Small intestine (tissue), 16 donors: ENCODE measurements around the gene PCDHGB1. TPM values are rescaled to one million over a fixed set of nuclear protein-coding genes. Genes with fewer than 3 reads are reported as not detected.
A peak's percentile ranks its signal among the peaks of the same experiment; 100 is the strongest.
"Not testable (repeated sequence)": the region's sequence is repeated elsewhere in the genome, so short reads cannot be mapped to it uniquely, and the experiment has no call there.

Experiments
- DNase-seq, 2 donors: peaks; one replicate each; pipeline versions ENCODE4 v3.0.0 to v3.0.0-alpha.2; 2013
- FAIRE-seq: peaks from 2 replicates; lab custom pipeline; 2012; peaks lifted over from hg19 to GRCh38; lab: Jason Lieb, UNC
- H3K27ac ChIP-seq, 3 donors: one replicate each; pipeline ENCODE4 v1.5.1; 2013; ENCODE audit warnings: low read length in 2 of 3, mild to moderate bottlenecking in 2 of 3, control low read depth in 1 of 3, inconsistent platforms in 1 of 3, low read depth in 1 of 3, moderate library complexity in 1 of 3
- H3K27me3 ChIP-seq, 3 donors: one replicate each; pipeline ENCODE4 v1.6.1; 2013; ENCODE audit warnings: low read length in 3 of 3, inconsistent platforms in 1 of 3; ENCODE audit not compliant: control insufficient read depth in 3 of 3, insufficient read depth in 3 of 3
- H3K36me3 ChIP-seq, 3 donors: one replicate each; pipeline ENCODE4 v1.6.1; 2013; ENCODE audit warnings: low read length in 3 of 3, inconsistent platforms in 1 of 3, low read depth in 1 of 3, mild to moderate bottlenecking in 1 of 3, moderate library complexity in 1 of 3; ENCODE audit not compliant: control insufficient read depth in 3 of 3, insufficient read depth in 2 of 3
- H3K4me1 ChIP-seq, 3 donors: one replicate each; pipeline ENCODE4 v1.6.1; 2013; ENCODE audit warnings: low read length in 2 of 3, inconsistent platforms in 1 of 3, low read depth in 1 of 3, mild to moderate bottlenecking in 1 of 3, moderate library complexity in 1 of 3; ENCODE audit not compliant: control insufficient read depth in 3 of 3, insufficient read depth in 2 of 3
- H3K4me3 ChIP-seq, 3 donors: one replicate each; pipeline ENCODE4 v1.5.1; 2013; ENCODE audit warnings: low read length in 3 of 3, control low read depth in 1 of 3, inconsistent platforms in 1 of 3, low read depth in 1 of 3, mild to moderate bottlenecking in 1 of 3, moderate library complexity in 1 of 3
- H3K9me3 ChIP-seq, 2 donors: one replicate each; pipeline ENCODE4 v1.6.1; 2013; ENCODE audit warnings: low read depth in 1 of 2, low read length in 1 of 2; ENCODE audit not compliant: control insufficient read depth in 2 of 2, insufficient read depth in 1 of 2
- WGBS, 3 donors: extraction: QIAGEN DNeasy Blood & Tissue Kit; methylation state at CpG; one replicate each; pipeline ENCODE4 v1.1.7; 2013; 5-methylcytosine and 5-hydroxymethylcytosine counted together
- long read RNA-seq, 10 donors: transcript quantifications; one replicate each; lab custom pipeline, GENCODE V29; 2026
- polyA plus RNA-seq, 4 donors: library from polyadenylated mRNA; stranded (reverse) in 3 of 4; unstranded in 1 of 4; fragments of 200-250 nt in 3 of 4; fragments of 120-200 nt in 1 of 4; gene quantifications; one replicate each; pipeline versions ENCODE4 v1.2.1 to v1.2.3, GENCODE V29; 2013
- donor health status: healthy with polysubstance abuse.
- donor health status: control.
- donor health status: control.
- donor health status: Bipolar disorder and iron deficiency.
- donor health status: healthy.

The PCDHGB1 gene
- polyA plus RNA-seq, result under 1 TPM in 2 of 4 donors, not detected in 2; 0.19 to 0.21 TPM
- long read RNA-seq, donor 1, result 0 reads
- long read RNA-seq, donor 2, result 0 reads
- long read RNA-seq, donor 3, result 0 reads
- long read RNA-seq, donor 4, result 0 reads
- long read RNA-seq, donor 5, result 0 reads
- long read RNA-seq, donor 6, result 0 reads
- long read RNA-seq, donor 7, partial matches to known transcripts, result 0 of 1 reads
- long read RNA-seq, donor 7, other reads (novel, unspliced or antisense), result 0 of 1 reads
- long read RNA-seq, donor 8, result 0 reads
- long read RNA-seq, donor 9, result 0 reads
- long read RNA-seq, donor 10, result 0 reads

DNA sequence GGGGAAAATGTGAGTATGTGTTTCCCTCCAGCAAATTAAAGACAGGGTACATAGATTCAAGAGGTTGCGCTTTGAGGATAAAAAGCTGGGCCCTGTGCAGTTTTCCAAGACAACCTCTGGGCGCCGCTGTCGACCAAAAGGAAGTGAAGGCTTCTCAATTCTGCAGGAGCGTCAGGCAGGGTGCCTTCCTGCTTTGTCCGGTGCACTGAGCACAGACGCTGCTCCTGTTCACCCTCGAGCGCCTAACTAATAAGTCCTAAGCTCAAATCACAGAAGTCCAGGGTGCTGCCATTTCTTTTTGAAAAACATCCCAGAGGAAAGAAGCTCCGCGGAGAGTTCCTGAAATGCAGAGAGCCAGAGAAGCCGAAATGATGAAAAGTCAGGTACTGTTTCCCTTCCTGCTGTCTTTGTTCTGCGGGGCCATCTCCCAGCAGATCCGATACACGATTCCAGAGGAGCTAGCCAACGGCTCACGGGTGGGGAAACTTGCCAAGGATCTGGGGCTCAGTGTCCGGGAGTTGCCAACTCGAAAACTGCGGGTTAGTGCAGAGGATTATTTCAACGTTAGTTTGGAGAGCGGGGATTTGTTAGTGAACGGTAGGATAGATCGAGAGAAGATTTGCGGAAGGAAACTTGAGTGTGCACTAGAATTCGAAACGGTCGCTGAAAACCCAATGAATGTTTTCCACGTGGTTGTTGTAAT lies at the start of gene PCDHGB1:
Gene PCDHGB1 (plus strand): TSS at position 183 of the 703 bp plus-strand sequence. CDS start 162 bp downstream, at position 345.
- Histone ChIP-seq H3K9me3 (peaks cover 2 to 55% of the 10 kb centered on the region in 2 donors), H3K4me1 (no peaks in the 10 kb centered on the region), H3K36me3 (no peaks in the 10 kb centered on the region), H3K27me3 (peaks cover 2 to 20% (median 13%) of the 10 kb centered on the region in 3 donors), H3K4me3 (no peak within 1 kb of the TSS), H3K27ac (no peak within 1 kb of the TSS)
- peak in 1 of 2 donors; percentile 15 for DNase-seq
- 28 to 37% (median 37%) methylated on average over 29 of the region's 29 CpGs for WGBS, 3 donors
- FAIRE-seq, result no peak

- no peak within 1 kb of the TSS for H3K4me3 ChIP-seq
- DNase-seq (no peak), FAIRE-seq (no peak)
- peaks cover 0 to 8% (median 1%) of the 10 kb centered on the region in 3 donors for H3K36me3 ChIP-seq
- no peaks in the 10 kb centered on the region for H3K4me1 ChIP-seq
- 58 to 85% (median 75%) methylated on average over 34 to 36 of the region's 36 CpGs for WGBS, 3 donors
- H3K27ac ChIP-seq, result no peak within 1 kb of the TSS
- H3K9me3 ChIP-seq, result peaks cover 10 to 72% of the 10 kb centered on the region in 2 donors
- no peaks in the 10 kb centered on the region for H3K27me3 ChIP-seq
Observed at GRCh38 chr5:141303756-141304155, 46.1 kb upstream of the PCDHGB1 start, which contains the start of gene SLC25A2. Gene SLC25A2 (minus strand): TSS chr5:141304049. CDS start chr5:141303865, 184 bp downstream.

GRCh38 chr5:141306630-141307029 lies 43.3 kb upstream of the PCDHGB1 start:
- H3K4me1 ChIP-seq, result no peaks in the 10 kb centered on the region
- FAIRE-seq (no peak), DNase-seq (no peak)
- H3K27me3 ChIP-seq, result no peaks in the 10 kb centered on the region
- H3K4me3 ChIP-seq, result no peak overlapping the region
- peaks cover 0 to 8% (median 0%) of the 10 kb centered on the region in 3 donors for H3K36me3 ChIP-seq
- WGBS, 3 donors, result 96 to 100% (median 98%) methylated on average over 1 of the region's 1 CpG
- H3K27ac ChIP-seq, result no peak overlapping the region
- peaks cover 15 to 74% of the 10 kb centered on the region in 2 donors for H3K9me3 ChIP-seq

- H3K4me1 ChIP-seq, result no peaks in the 10 kb centered on the region
- H3K9me3 ChIP-seq, result peaks cover 5 to 59% of the 10 kb centered on the region in 2 donors
- no peaks in the 10 kb centered on the region for H3K27me3 ChIP-seq
- no peak overlapping the region for H3K27ac ChIP-seq
- no peak for FAIRE-seq
- H3K4me3 ChIP-seq, result no peak overlapping the region
- no peak for DNase-seq
- peaks cover 2 to 8% (median 7%) of the 10 kb centered on the region in 3 donors for H3K36me3 ChIP-seq
Observed at GRCh38 chr5:141313711-141314110, 36.2 kb upstream of the PCDHGB1 start.

GRCh38 chr5:141316963-141317362 lies 32.9 kb upstream of the PCDHGB1 start:
- not testable (repeated sequence) for FAIRE-seq, DNase-seq, H3K4me1 ChIP-seq, H3K4me3 ChIP-seq, H3K27ac ChIP-seq, H3K27me3 ChIP-seq
- Histone ChIP-seq H3K36me3 (peaks cover 2 to 16% (median 10%) of the 10 kb centered on the region in 3 donors), H3K9me3 (peaks cover 7 to 63% of the 10 kb centered on the region in 2 donors)
- 84 to 92% (median 91%) methylated on average over 4 of the region's 4 CpGs for WGBS, 3 donors

GRCh38 chr5:141319202-141319601 lies 30.7 kb upstream of the PCDHGB1 start:
- Histone ChIP-seq H3K4me3 (no peak overlapping the region), H3K4me1 (peaks cover 0 to 3% (median 2%) of the 10 kb centered on the region in 3 donors), H3K36me3 (peaks cover 2 to 15% (median 10%) of the 10 kb centered on the region in 3 donors), H3K27ac (no peak overlapping the region), H3K27me3 (no peaks in the 10 kb centered on the region), H3K9me3 (peaks cover 7 to 54% of the 10 kb centered on the region in 2 donors)
- 97 to 99% (median 99%) methylated on average over 6 of the region's 6 CpGs for WGBS, 3 donors
- FAIRE-seq (no peak), DNase-seq (no peak)

DNA sequence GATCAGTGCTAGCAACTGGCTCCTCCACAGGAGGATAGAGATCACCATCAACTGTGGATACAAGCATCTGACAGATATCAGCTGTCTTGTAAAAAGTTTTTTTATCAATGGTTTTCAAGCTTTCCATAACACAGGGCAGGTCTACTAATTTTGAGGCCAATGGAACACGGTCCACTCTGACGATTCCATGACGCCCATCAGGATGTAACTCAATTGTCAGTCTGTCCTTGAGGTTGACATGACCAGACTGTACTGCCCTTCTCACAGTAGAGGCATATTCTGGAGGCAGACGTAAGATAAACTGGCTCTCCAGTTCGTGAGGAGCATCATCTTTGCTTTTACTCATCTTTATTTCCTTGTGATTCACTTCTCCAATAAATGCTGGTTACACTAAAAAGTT lies 30.2 kb upstream of the PCDHGB1 start:
- peak overlapping the region in 1 of 3 donors; percentile 97 for H3K27ac ChIP-seq
- DNase-seq (no peak), FAIRE-seq (no peak)
- H3K36me3 ChIP-seq, result peaks cover 2 to 15% (median 10%) of the 10 kb centered on the region in 3 donors
- peaks cover 7 to 53% of the 10 kb centered on the region in 2 donors for H3K9me3 ChIP-seq
- no peaks in the 10 kb centered on the region for H3K27me3 ChIP-seq
- H3K4me3 ChIP-seq, result peak overlapping the region in 2 of 3 donors; percentile 61 to 88
- WGBS, 3 donors, result 76 to 85% (median 82%) methylated on average over 5 of the region's 5 CpGs
- peaks cover 0 to 3% (median 2%) of the 10 kb centered on the region in 3 donors for H3K4me1 ChIP-seq
